CD14-positive monocyte (primary cell): ENCODE data around the gene UHRF1. TPM values are rescaled to one million over a fixed set of nuclear protein-coding genes. Genes with fewer than 3 reads are reported as not detected.

ENCODE experiments used
- DNase-seq, 3 donors: peaks; one replicate each; pipeline ENCODE4 v3.0.0-alpha.2; 2011 to 2022
- H2AFZ ChIP-seq: 2 replicates; pipeline ENCODE4 v1.6.0; 2012; ENCODE audit warnings: mild to moderate bottlenecking, low read depth, low read length, inconsistent platforms; ENCODE audit not compliant: insufficient read depth, poor library complexity, severe bottlenecking
- H3K27ac ChIP-seq, 2 donors: 1 replicate in 1 of 2; 2 replicates in 1 of 2; pipeline ENCODE4 v1.5.1; 2012 to 2013; ENCODE audit warnings: low read length in 2 of 2, control low read depth in 1 of 2, inconsistent platforms in 1 of 2, low read depth in 1 of 2, mild to moderate bottlenecking in 1 of 2
- H3K27me3 ChIP-seq, 2 donors: one replicate each; pipeline versions ENCODE4 v1.6.0 to v1.6.1; 2011 to 2013; ENCODE audit warnings: low read length in 2 of 2; ENCODE audit not compliant: control insufficient read depth in 2 of 2, insufficient read depth in 2 of 2
- H3K36me3 ChIP-seq, 2 donors: replicated peaks in 1 of 2; 1 replicate in 1 of 2; 2 replicates in 1 of 2; pipeline versions ENCODE4 v1.5.1 to v1.6.1; 2012 to 2013; ENCODE audit warnings: low read length in 2 of 2, control low read depth in 1 of 2, inconsistent platforms in 1 of 2, mild to moderate bottlenecking in 1 of 2; ENCODE audit not compliant: insufficient read depth in 2 of 2, control insufficient read depth in 1 of 2
- H3K4me1 ChIP-seq, 2 donors: 1 replicate in 1 of 2; 2 replicates in 1 of 2; pipeline versions ENCODE4 v1.5.1 to v1.6.1; 2012 to 2013; ENCODE audit warnings: low read length in 2 of 2, control low read depth in 1 of 2, inconsistent platforms in 1 of 2, mild to moderate bottlenecking in 1 of 2, moderate library complexity in 1 of 2; ENCODE audit not compliant: insufficient read depth in 2 of 2, control insufficient read depth in 1 of 2
- H3K4me2 ChIP-seq: replicated peaks from 2 replicates; pipeline ENCODE3; 2012; ENCODE audit warnings: low read length, moderate library complexity, mild to moderate bottlenecking; ENCODE audit not compliant: poor library complexity, severe bottlenecking; ENCODE audit errors: extremely low read depth
- H3K4me3 ChIP-seq, 3 experiments: fragments of 200-600 bp in 1 of 3; sonication (generic) in 1 of 3; replicated peaks in 1 of 3; 1 replicate in 2 of 3; 2 replicates in 1 of 3; pipeline ENCODE4 v1.5.1; 2011 to 2013; ENCODE audit warnings: low read length in 3 of 3, mild to moderate bottlenecking in 3 of 3, control low read depth in 2 of 3, low read depth in 2 of 3, inconsistent platforms in 1 of 3, moderate library complexity in 1 of 3
- H3K79me2 ChIP-seq: 2 replicates; pipeline ENCODE4 v1.6.0; 2012; ENCODE audit warnings: mild to moderate bottlenecking, control low read depth, inconsistent platforms, low read length, moderate library complexity; ENCODE audit not compliant: insufficient read depth
- H3K9ac ChIP-seq: 2 replicates; pipeline ENCODE4 v1.6.0; 2017; ENCODE audit warnings: low read length, mild to moderate bottlenecking; ENCODE audit not compliant: insufficient read depth, poor library complexity, severe bottlenecking
- H3K9me3 ChIP-seq, 2 donors: replicated peaks in 1 of 2; 1 replicate in 1 of 2; 2 replicates in 1 of 2; pipeline versions ENCODE4 v1.5.1 to v1.6.1; 2012 to 2013; ENCODE audit warnings: low read length in 2 of 2, control low read depth in 1 of 2; ENCODE audit not compliant: control insufficient read depth in 1 of 2, insufficient read depth in 1 of 2
- H4K20me1 ChIP-seq: 2 replicates; pipeline ENCODE4 v1.6.0; 2012; ENCODE audit warnings: mild to moderate bottlenecking, low read length, control low read depth, moderate library complexity; ENCODE audit not compliant: insufficient read depth
- H3K27ac Mint-ChIP-seq, 7 donors: one replicate each; pipeline ENCODE4 v1.8.0; 2020; ENCODE audit warnings: mild to moderate bottlenecking in 7 of 7, mixed read lengths in 7 of 7, moderate library complexity in 6 of 7, inconsistent platforms in 2 of 7
- H3K27me3 Mint-ChIP-seq, 3 donors: one replicate each; pipeline ENCODE4 v1.8.0; 2021 to 2022; ENCODE audit warnings: low read depth in 3 of 3, mild to moderate bottlenecking in 3 of 3, mixed read lengths in 3 of 3, moderate library complexity in 3 of 3, inconsistent platforms in 1 of 3
- H3K36me3 Mint-ChIP-seq, 2 donors: one replicate each; pipeline ENCODE4 v1.8.0; 2020; ENCODE audit warnings: mixed read lengths in 2 of 2, inconsistent platforms in 1 of 2, mild to moderate bottlenecking in 1 of 2
- H3K4me1 Mint-ChIP-seq: one replicate; pipeline ENCODE4 v1.8.0; 2020; ENCODE audit warnings: mild to moderate bottlenecking, mixed read lengths
- H3K4me3 Mint-ChIP-seq, 2 donors: one replicate each; pipeline ENCODE4 v1.8.0; 2020; ENCODE audit warnings: mild to moderate bottlenecking in 2 of 2, mixed read lengths in 2 of 2, moderate library complexity in 1 of 2
- H3K9me3 Mint-ChIP-seq, 7 donors: one replicate each; pipeline ENCODE4 v1.8.0; 2020 to 2022; ENCODE audit warnings: mixed read lengths in 7 of 7, mild to moderate bottlenecking in 6 of 7, moderate library complexity in 6 of 7, inconsistent platforms in 2 of 7
- CTCF ChIP-seq: fragments of 200-600 bp; IDR thresholded peaks from one replicate; pipeline ENCODE4 v1.8.0; 2022; ENCODE audit warnings: antibody characterized with exemption, mild to moderate bottlenecking
- WGBS: methylation state at CpG from one replicate; pipeline ENCODE4 v1.1.5; 2013; ENCODE audit warnings: missing lambda C conversion rate; ENCODE audit not compliant: insufficient coverage; 5-methylcytosine and 5-hydroxymethylcytosine counted together
- intact Hi-C, 2 donors: fragments of 100-400 bp; cut with micrococcal nuclease; formaldehyde crosslinking; loops; one replicate each; pipeline versions ENCODE4 v1.15.0 to v1.15.1; 2023
- polyA plus RNA-seq, 3 donors: library from polyadenylated mRNA; depleted of rRNA in 1 of 3; unstranded in 2 of 3; stranded (reverse) in 1 of 3; fragments of 300-500 nt in 2 of 3; fragments of >200 nt in 1 of 3; fragmentation: Illumina TruSeq in 2 of 3; gene quantifications; 1 replicate in 2 of 3; 2 replicates in 1 of 3; pipeline ENCODE4 v1.2.3, GENCODE V29; 2012 to 2021

The UHRF1 gene
- polyA plus RNA-seq, 3 donors = 0.06 to 0.77 (median 0.63) TPM

GRCh38 chr19:4979211-4979807 lies 70.0 kb downstream of the UHRF1 start:
- Histone ChIP-seq H3K9ac (no peak overlapping the region), H3K4me2 (peak overlapping the region; percentile 42), H3K79me2 (peaks cover 87% of the 10 kb centered on the region), H4K20me1 (peaks cover 76% of the 10 kb centered on the region), H3K9me3 (no peaks in the 10 kb centered on the region), H3K36me3 (peaks cover 10 to 16% of the 10 kb centered on the region in 2 donors), H3K27ac (peak overlapping the region; percentile 67), H3K4me3 (peak overlapping the region in 1 of 3 experiments; percentile 29), H3K27me3 (no peaks in the 10 kb centered on the region), H2AFZ (no peak overlapping the region), H3K4me1 (peaks cover 60% of the 10 kb centered on the region in 2 donors)
- Mint-ChIP-seq H3K27me3 (peaks cover 0 to 3% (median 3%) of the 10 kb centered on the region in 3 donors), H3K27ac (peak overlapping the region; percentile 81 to 98 (median 88)), H3K4me3 (peak overlapping the region; percentile 1 to 66), H3K4me1 (peaks cover 58% of the 10 kb centered on the region), H3K9me3 (peaks cover 0 to 2% (median 0%) of the 10 kb centered on the region in 7 donors), H3K36me3 (peaks cover 29 to 48% of the 10 kb centered on the region in 2 donors)
- WGBS = 26% methylated on average over 7 of the region's 8 CpGs
- intact Hi-C loops = loop anchor here (5.0 to 10.0 kb wide), 3 partner anchors 65 to 105 kb away; no protein-coding TSS in a partner anchor
- no peak for TF ChIP-seq CTCF
- peak; percentile 29 to 49 (median 39) for DNase-seq

GRCh38 chr19:4980067-4980466 lies 70.8 kb downstream of the UHRF1 start:
- H4K20me1 ChIP-seq = peaks cover 84% of the 10 kb centered on the region
- H3K27me3 ChIP-seq = no peaks in the 10 kb centered on the region
- no peaks in the 10 kb centered on the region for H3K9me3 ChIP-seq
- no peak overlapping the region for H3K27ac ChIP-seq
- no peak for TF ChIP-seq CTCF
- peaks cover 52 to 53% of the 10 kb centered on the region in 2 donors for H3K4me1 ChIP-seq
- no peak overlapping the region for H3K4me2 ChIP-seq
- no peak overlapping the region for H3K9ac ChIP-seq
- DNase-seq = no peak
- Mint-ChIP-seq H3K9me3 (peaks cover 0 to 2% (median 0%) of the 10 kb centered on the region in 7 donors), H3K27me3 (peaks cover 0 to 3% (median 3%) of the 10 kb centered on the region in 3 donors), H3K36me3 (peaks cover 26 to 49% of the 10 kb centered on the region in 2 donors), H3K27ac (peak overlapping the region in 3 of 7 donors; percentile 40 to 85 (median 50)), H3K4me1 (peaks cover 50% of the 10 kb centered on the region), H3K4me3 (no peak overlapping the region)
- WGBS = 17% methylated on average over 1 of the region's 3 CpGs
- intact Hi-C loops = no loop called here
- H2AFZ ChIP-seq = no peak overlapping the region
- peaks cover 12 to 16% of the 10 kb centered on the region in 2 donors for H3K36me3 ChIP-seq
- H3K79me2 ChIP-seq = peaks cover 87% of the 10 kb centered on the region
- H3K4me3 ChIP-seq = no peak overlapping the region
